Body of pancreas (tissue), 4 donors: ENCODE measurements around the gene PRKD1. TPM values are rescaled to one million over a fixed set of nuclear protein-coding genes. Genes with fewer than 3 reads are reported as not detected.

Experiments used
- ATAC-seq: fragments of 150-250 bp; one replicate; pipeline ENCODE4 v1.9.1; 2016
- DNase-seq, 4 donors: peaks; one replicate each; pipeline ENCODE4 v3.0.0-alpha.2; 2019
- H3K27ac ChIP-seq, 4 donors: fragments of 200-600 bp; sonication (generic); 1 replicate in 3 of 4; 2 replicates in 1 of 4; pipeline versions ENCODE4 v1.5.1 to v1.6.1; 2016 to 2019; ENCODE audit warnings: mild to moderate bottlenecking in 1 of 4, mixed read lengths in 1 of 4, moderate library complexity in 1 of 4
- H3K27me3 ChIP-seq, 2 donors: fragments of 200-600 bp; sonication (generic); one replicate each; pipeline ENCODE4 v1.6.0; 2016; ENCODE audit warnings: mild to moderate bottlenecking in 1 of 2
- H3K36me3 ChIP-seq, 2 donors: fragments of 200-600 bp; sonication (generic); replicated peaks in 1 of 2; 2 replicates each; pipeline ENCODE4 v1.5.1; 2016; ENCODE audit warnings: low read depth in 2 of 2; ENCODE audit not compliant: insufficient read depth in 1 of 2
- H3K4me1 ChIP-seq: fragments of 200-600 bp; sonication (generic); one replicate; pipeline ENCODE4 v1.6.0; 2016
- H3K4me3 ChIP-seq, 2 donors: fragments of 200-600 bp; sonication (generic); 1 replicate in 1 of 2; 2 replicates in 1 of 2; pipeline ENCODE4 v1.5.1; 2016 to 2019
- H3K9me3 ChIP-seq, 3 donors: fragments of 200-600 bp; sonication (generic); 1 replicate in 2 of 3; 2 replicates in 1 of 3; pipeline ENCODE4 v1.5.1; 2016
- CTCF ChIP-seq, 7 experiments: fragments of 450-650 bp in 4 of 7; fragments of 200-600 bp in 3 of 7; sonication (generic) in 3 of 7; IDR thresholded peaks; one replicate each; pipeline ENCODE4 v1.5.1; 2016 to 2019; ENCODE audit warnings: antibody characterized with exemption in 7 of 7
- POLR2A ChIP-seq, 3 donors: fragments of 450-650 bp; IDR thresholded peaks; one replicate each; pipeline ENCODE4 v1.6.1; 2016; ENCODE audit warnings: antibody characterized with exemption in 3 of 3, mild to moderate bottlenecking in 2 of 3
- WGBS, 2 donors: methylation state at CpG; one replicate each; pipeline ENCODE4 v1.1.5; 2017; 5-methylcytosine and 5-hydroxymethylcytosine counted together
- intact Hi-C: fragments of 100-400 bp; cut with DNase I; formaldehyde crosslinking; loops from one replicate; pipeline ENCODE4 v1.15.1; 2023
- total RNA-seq, 2 donors: library from RNA; depleted of rRNA; stranded (reverse); fragments of >200 nt; gene quantifications; one replicate each; pipeline ENCODE4 v1.1.0, GENCODE V29; 2016

Gene PRKD1
- total RNA-seq, 2 donors from 2014 or later = 5.3 to 14.8 TPM

- H3K4me1 ChIP-seq = peaks cover 10% of the 10 kb centered on the region
- TF ChIP-seq CTCF (IDR thresholded peaks at IDR 0.05) (no peak), POLR2A (IDR thresholded peaks at IDR 0.05) (no peak)
- DNase-seq (no peak), ATAC-seq (no peak)
- H3K36me3 ChIP-seq = no peaks in the 10 kb centered on the region
- no peaks in the 10 kb centered on the region for H3K9me3 ChIP-seq
- no peaks in the 10 kb centered on the region for H3K27me3 ChIP-seq
- intact Hi-C loops = no loop called here
- no peak overlapping the region for H3K27ac ChIP-seq
- H3K4me3 ChIP-seq = no peak overlapping the region
Measured at GRCh38 chr14:29822430-29822709, 105.3 kb downstream of the PRKD1 start.

GRCh38 chr14:29821661-29822429 is 105.8 kb downstream of the PRKD1 start:
- no peak overlapping the region for H3K27ac ChIP-seq
- no peak for DNase-seq
- no peak for ATAC-seq

GRCh38 chr14:29821242-29821641 is 106.4 kb downstream of the PRKD1 start:
- no peak overlapping the region for H3K4me3 ChIP-seq
- H3K4me1 ChIP-seq = peaks cover 10% of the 10 kb centered on the region
- 60 to 72% methylated on average over 2 of the region's 2 CpGs for WGBS, 2 donors
- no peaks in the 10 kb centered on the region for H3K9me3 ChIP-seq
- no peaks in the 10 kb centered on the region for H3K36me3 ChIP-seq
- no peak for DNase-seq
- H3K27me3 ChIP-seq = no peaks in the 10 kb centered on the region
- TF ChIP-seq POLR2A (IDR thresholded peaks at IDR 0.05) = no peak
- TF ChIP-seq CTCF (IDR thresholded peaks at IDR 0.05) = no peak
- intact Hi-C loops = no loop called here
- no peak overlapping the region for H3K27ac ChIP-seq
- ATAC-seq = no peak

More at GRCh38 chr14:29821661-29822429, 105.8 kb downstream of the PRKD1 start:
- no peak overlapping the region for H3K4me3 ChIP-seq
- no peaks in the 10 kb centered on the region for H3K36me3 ChIP-seq
- no peaks in the 10 kb centered on the region for H3K27me3 ChIP-seq
- 53 to 56% methylated on average over 5 of the region's 5 CpGs for WGBS, 2 donors
- intact Hi-C loops = no loop called here
- H3K9me3 ChIP-seq = no peaks in the 10 kb centered on the region
- peaks cover 10% of the 10 kb centered on the region for H3K4me1 ChIP-seq
- TF ChIP-seq CTCF (IDR thresholded peaks at IDR 0.05) (no peak), POLR2A (IDR thresholded peaks at IDR 0.05) (no peak)

DNA sequence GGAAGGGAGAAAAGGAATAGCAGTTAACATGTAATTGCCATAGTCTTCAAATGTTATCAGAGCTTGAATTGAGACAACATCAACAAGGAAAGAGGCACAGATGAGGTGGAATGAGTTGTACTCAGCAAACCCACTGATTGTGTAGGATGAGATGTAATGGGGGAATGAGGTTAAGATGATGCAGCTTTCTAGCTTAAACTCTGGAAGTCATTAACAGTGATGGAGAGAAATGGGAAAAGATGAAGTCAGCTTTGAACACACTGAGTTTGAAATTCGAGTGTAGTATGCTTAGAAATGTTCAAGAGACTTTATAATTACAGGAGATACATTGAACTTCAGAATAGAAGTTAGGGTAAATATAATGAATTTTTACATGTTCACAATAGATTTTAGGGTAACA is 106.9 kb downstream of the PRKD1 start:
- H3K4me3 ChIP-seq = no peak overlapping the region
- H3K27me3 ChIP-seq = no peaks in the 10 kb centered on the region
- no peak for ATAC-seq
- no peaks in the 10 kb centered on the region for H3K9me3 ChIP-seq
- H3K27ac ChIP-seq = no peak overlapping the region
- no peak for DNase-seq
- no peaks in the 10 kb centered on the region for H3K36me3 ChIP-seq
- no peak for TF ChIP-seq POLR2A (IDR thresholded peaks at IDR 0.05)
- TF ChIP-seq CTCF (IDR thresholded peaks at IDR 0.05) = no peak
- 71 to 75% methylated on average over 1 of the region's 1 CpG for WGBS, 2 donors
- intact Hi-C loops = no loop called here
- H3K4me1 ChIP-seq = peaks cover 10% of the 10 kb centered on the region

- H3K4me1 ChIP-seq = peaks cover 26% of the 10 kb centered on the region
- TF ChIP-seq POLR2A (IDR thresholded peaks at IDR 0.05) (no peak), CTCF (IDR thresholded peaks at IDR 0.05) (no peak)
- no peaks in the 10 kb centered on the region for H3K36me3 ChIP-seq
- ATAC-seq = no peak
- no peaks in the 10 kb centered on the region for H3K9me3 ChIP-seq
- intact Hi-C loops = no loop called here
- H3K27me3 ChIP-seq = no peaks in the 10 kb centered on the region
- no peak overlapping the region for H3K27ac ChIP-seq
- H3K4me3 ChIP-seq = no peak overlapping the region
- DNase-seq = no peak
Measured at GRCh38 chr14:29817767-29818405, 109.8 kb downstream of the PRKD1 start.
